Activated CD8-positive, alpha-beta memory T cell treated with anti-CD3 and anti-CD28 coated beads for 4 hours (primary cell): ENCODE results near the gene ZNF764.

ENCODE experiments used
- DNase-seq, 2 donors: peaks; one replicate each; pipeline ENCODE4 v3.0.0-alpha.2; 2020; ENCODE audit warnings: low read depth in 2 of 2

ZNF764 gene

GRCh38 chr16:30570636-30571444 lies 12.7 kb upstream of the ZNF764 start:
- DNase-seq, result no peak

- DNase-seq, result no peak
Observed at GRCh38 chr16:30569746-30570635, 11.8 kb upstream of the ZNF764 start.

- DNase-seq, result no peak
Observed at GRCh38 chr16:30569281-30569680, 11.1 kb upstream of the ZNF764 start.

- DNase-seq, result peak in 1 of 2 donors; percentile 22
Observed at GRCh38 chr16:30567991-30568638, 9.9 kb upstream of the ZNF764 start.

- peak in 1 of 2 donors; percentile 52 for DNase-seq
Observed at GRCh38 chr16:30567160-30567990, 9.2 kb upstream of the ZNF764 start.

- DNase-seq, result no peak
Observed at GRCh38 chr16:30566531-30566930, 8.4 kb upstream of the ZNF764 start.

- DNase-seq, result no peak
Observed at GRCh38 chr16:30565984-30566383, 7.8 kb upstream of the ZNF764 start.

GRCh38 chr16:30565526-30565925 lies 7.4 kb upstream of the ZNF764 start:
- no peak for DNase-seq

GRCh38 chr16:30562021-30562420 lies 3.8 kb upstream of the ZNF764 start:
- DNase-seq, result no peak

GRCh38 chr16:30561089-30561816 lies 3.1 kb upstream of the ZNF764 start:
- DNase-seq, result no peak

GRCh38 chr16:30559690-30560089 lies 1.5 kb upstream of the ZNF764 start:
- no peak for DNase-seq

- no peak for DNase-seq
Observed at GRCh38 chr16:30558789-30559377, 709 bp upstream of the ZNF764 start.

GRCh38 chr16:30557707-30557956 lies 542 bp downstream of the ZNF764 start:
- DNase-seq, result no peak

GRCh38 chr16:30556125-30556473 lies 2.1 kb downstream of the ZNF764 start:
- no peak for DNase-seq

- no peak for DNase-seq
Observed at GRCh38 chr16:30555315-30556124, 2.7 kb downstream of the ZNF764 start.

- DNase-seq, result no peak
Observed at GRCh38 chr16:30554557-30555314, 3.4 kb downstream of the ZNF764 start.

- DNase-seq, result no peak
Observed at GRCh38 chr16:30553393-30553899, 4.7 kb downstream of the ZNF764 start.

GRCh38 chr16:30552956-30553355 lies 5.2 kb downstream of the ZNF764 start:
- DNase-seq, result no peak

GRCh38 chr16:30551781-30552180 lies 6.4 kb downstream of the ZNF764 start:
- peak in 1 of 2 donors; percentile 39 for DNase-seq
